Measurements from ENCODE around the gene MAPK10. TPM values are rescaled to one million over a fixed set of nuclear protein-coding genes. Genes with fewer than 3 reads are reported as not detected.

The MAPK10 gene
- total and polyA plus RNA-seq, 2 donors (not counting 3 experiments of a cell fraction or from before 2014, with no cell fraction given) = 0.17 TPM; not detected in 1

- H3K4me3 ChIP-seq (replicated peaks in 1 of 3; ENCODE audit: insufficient read depth in 1 of 3, low read depth in 1 of 3, low read length in 3 of 3) = no peak overlapping the region
- TF ChIP-seq MYC (IDR thresholded peaks at IDR 0.05; ENCODE audit: low read depth, low read length) = no peak
- TF ChIP-seq FOS (IDR thresholded peaks at IDR 0.05; ENCODE audit: borderline replicate concordance, insufficient read depth, low read length) = no peak
- TF ChIP-seq EZH2 (IDR thresholded peaks at IDR 0.05; ENCODE audit: borderline replicate concordance, low read depth, low read length, severe bottlenecking) = no peak
- no peak for TF ChIP-seq JUN (IDR thresholded peaks at IDR 0.05; ENCODE audit: borderline replicate concordance, insufficient read depth, insufficient read length, low read depth)
- no peak for TF ChIP-seq CTCF (IDR thresholded peaks at IDR 0.05; ENCODE audit: extremely low read depth in 1 of 2, insufficient read depth in 1 of 2, low read depth in 1 of 2, low read length in 2 of 2)
- no peak for TF ChIP-seq POLR2A (IDR thresholded peaks at IDR 0.05; ENCODE audit: low read depth, low read length)
- TF ChIP-seq MAX (IDR thresholded peaks at IDR 0.05; ENCODE audit: insufficient read depth, insufficient read length) = no peak
- no peaks in the 10 kb centered on the region for H3K27me3 ChIP-seq (ENCODE audit: control insufficient read depth in 2 of 2, insufficient read depth in 2 of 2, low read length in 2 of 2)
- no peaks in the 10 kb centered on the region for H4K20me1 ChIP-seq (replicated peaks; ENCODE audit: control insufficient read depth, extremely low read depth, insufficient read depth, low read length)
- H3K9me1 ChIP-seq (replicated peaks; ENCODE audit: control insufficient read depth, extremely low read depth, insufficient read depth, low read length) = no peaks in the 10 kb centered on the region
- BruUV-seq (replicated peaks) = no TSS peak
- dilution Hi-C loops (cut with MboI; ENCODE audit: extremely low pct_ligation_motif_present, low sequenced_read_pairs) (no loop called here), intact Hi-C loops (cut with micrococcal nuclease) (no loop called here)
- POLR2A ChIA-PET = no interaction called here
- H2AFZ ChIP-seq (ENCODE audit: low read depth, low read length) = no peak overlapping the region
- FAIRE-seq (no peak), DNase-seq (ENCODE audit: low read depth, low spot score) (no peak)
- no peak overlapping the region for H3K9ac ChIP-seq (replicated peaks; ENCODE audit: extremely low read depth, insufficient read depth, low read length)
- no peaks in the 10 kb centered on the region for H3K9me3 ChIP-seq (replicated peaks; ENCODE audit: control insufficient read depth, insufficient read depth, low read length)
- no peak overlapping the region for H3K4me2 ChIP-seq (ENCODE audit: insufficient read depth, low read length)
- CTCF ChIA-PET = no interaction called here
- no peaks in the 10 kb centered on the region for H3K36me3 ChIP-seq (ENCODE audit: control insufficient read depth in 2 of 2, extremely low read depth in 1 of 2, insufficient read depth in 2 of 2, low read length in 2 of 2)
- H3K79me2 ChIP-seq (ENCODE audit: control insufficient read depth, insufficient read depth, low read length) = no peaks in the 10 kb centered on the region
- H3K4me1 ChIP-seq (ENCODE audit: control insufficient read depth, extremely low read depth, insufficient read depth, low read length) = no peaks in the 10 kb centered on the region
- no peak overlapping the region for H3K27ac ChIP-seq (ENCODE audit: insufficient read depth, low read depth, low read length)
These were observed 346.2 kb downstream of the MAPK10 start for GRCh38 chr4:86013621-86014020.

Measured in endothelial cell of umbilical vein (primary cell).